ENCODE results near the gene GAB4. TPM values are rescaled to one million over a fixed set of nuclear protein-coding genes. Genes with fewer than 3 reads are reported as not detected.

The GAB4 gene
- total RNA-seq, 1 donor from 2014 or later, result not detected

GRCh38 chr22:16962501-16962900 lies 45.5 kb downstream of the GAB4 start:
- H3K4me3 ChIP-seq, result no peak overlapping the region

DNA sequence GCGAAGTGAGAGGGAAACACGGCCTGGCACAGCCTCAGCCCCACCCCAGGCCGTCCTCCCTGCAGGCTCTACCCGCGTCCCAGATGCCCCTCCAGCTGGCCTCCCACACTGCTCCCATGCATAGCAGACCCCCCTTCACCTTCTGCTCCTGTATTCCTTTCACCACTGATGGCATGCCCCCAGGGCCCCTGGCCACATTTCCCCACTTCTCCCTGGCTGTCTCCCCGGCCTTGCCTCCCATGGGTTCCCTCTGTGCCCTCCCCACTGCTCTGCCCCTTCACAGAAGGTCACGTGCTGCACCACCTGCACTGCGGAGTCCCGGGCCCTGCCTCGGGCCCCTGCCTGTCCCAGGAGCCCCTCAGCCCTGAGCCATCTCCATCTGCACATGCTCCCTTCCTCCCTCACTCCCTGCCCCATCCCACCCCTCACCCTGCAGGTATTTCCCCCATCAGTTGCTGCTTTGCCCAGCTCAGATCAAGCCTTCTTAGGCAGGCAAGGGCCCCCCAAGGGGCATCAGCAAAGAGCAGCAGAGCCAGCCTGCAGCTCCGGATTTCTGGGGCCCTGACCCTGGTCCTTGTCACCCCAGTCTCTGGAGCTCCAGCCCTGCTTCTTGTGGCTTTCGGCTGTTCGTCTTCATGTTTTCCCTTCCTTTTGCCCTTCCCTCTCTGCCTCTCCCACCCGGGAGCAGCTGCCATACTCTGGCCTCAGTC lies 46.4 kb downstream of the GAB4 start:
- DNase-seq, result no peak
- no peak overlapping the region for H3K27ac ChIP-seq (replicated peaks)
- H3K27me3 ChIP-seq (ENCODE audit: low read depth), result peaks cover 34% of the 10 kb centered on the region
- intact Hi-C loops (cut with micrococcal nuclease), result no loop called here
- no peak for TF ChIP-seq CTCF (IDR thresholded peaks at IDR 0.05; ENCODE audit: borderline replicate concordance)
- H3K4me3 ChIP-seq, result no peak overlapping the region
- H3K36me3 ChIP-seq, result no peaks in the 10 kb centered on the region
- H3K4me1 ChIP-seq, result no peaks in the 10 kb centered on the region
- H3K9me3 ChIP-seq (replicated peaks), result no peaks in the 10 kb centered on the region

More at GRCh38 chr22:16962501-16962900, 45.5 kb downstream of the GAB4 start:
- Histone ChIP-seq H3K36me3 (no peaks in the 10 kb centered on the region), H3K27ac (replicated peaks) (no peak overlapping the region), H3K27me3 (ENCODE audit: low read depth) (peaks cover 36% of the 10 kb centered on the region), H3K4me1 (no peaks in the 10 kb centered on the region), H3K9me3 (replicated peaks) (no peaks in the 10 kb centered on the region)
- no peak for DNase-seq
- intact Hi-C loops (cut with micrococcal nuclease), result no loop called here
- TF ChIP-seq CTCF (IDR thresholded peaks at IDR 0.05; ENCODE audit: borderline replicate concordance), result no peak

DNA sequence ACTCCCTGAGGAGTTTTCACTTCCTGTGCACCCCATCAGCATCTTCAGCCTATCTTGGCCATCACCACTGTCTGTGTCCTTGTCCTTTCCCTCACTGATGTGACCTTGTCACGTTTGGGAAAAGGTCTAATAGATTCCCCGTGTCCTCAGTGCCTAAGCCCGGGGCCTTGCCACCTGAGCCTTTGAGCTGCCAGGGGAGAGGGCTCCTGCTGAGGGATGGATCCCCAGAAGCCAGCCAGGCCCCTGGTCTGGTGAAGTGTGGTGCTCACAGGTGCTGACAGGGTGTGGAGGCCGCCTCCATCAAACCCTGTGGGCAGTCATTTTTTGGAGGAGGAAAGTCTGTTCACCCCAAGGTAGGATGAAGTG lies 47.2 kb downstream of the GAB4 start:
- Histone ChIP-seq H3K9me3 (replicated peaks) (no peaks in the 10 kb centered on the region), H3K27ac (replicated peaks) (no peak overlapping the region), H3K36me3 (no peaks in the 10 kb centered on the region), H3K4me1 (no peaks in the 10 kb centered on the region), H3K4me3 (no peak overlapping the region), H3K27me3 (ENCODE audit: low read depth) (peaks cover 34% of the 10 kb centered on the region)
- no peak for DNase-seq
- no peak for TF ChIP-seq CTCF (IDR thresholded peaks at IDR 0.05; ENCODE audit: borderline replicate concordance)
- intact Hi-C loops (cut with micrococcal nuclease), result no loop called here

DNA sequence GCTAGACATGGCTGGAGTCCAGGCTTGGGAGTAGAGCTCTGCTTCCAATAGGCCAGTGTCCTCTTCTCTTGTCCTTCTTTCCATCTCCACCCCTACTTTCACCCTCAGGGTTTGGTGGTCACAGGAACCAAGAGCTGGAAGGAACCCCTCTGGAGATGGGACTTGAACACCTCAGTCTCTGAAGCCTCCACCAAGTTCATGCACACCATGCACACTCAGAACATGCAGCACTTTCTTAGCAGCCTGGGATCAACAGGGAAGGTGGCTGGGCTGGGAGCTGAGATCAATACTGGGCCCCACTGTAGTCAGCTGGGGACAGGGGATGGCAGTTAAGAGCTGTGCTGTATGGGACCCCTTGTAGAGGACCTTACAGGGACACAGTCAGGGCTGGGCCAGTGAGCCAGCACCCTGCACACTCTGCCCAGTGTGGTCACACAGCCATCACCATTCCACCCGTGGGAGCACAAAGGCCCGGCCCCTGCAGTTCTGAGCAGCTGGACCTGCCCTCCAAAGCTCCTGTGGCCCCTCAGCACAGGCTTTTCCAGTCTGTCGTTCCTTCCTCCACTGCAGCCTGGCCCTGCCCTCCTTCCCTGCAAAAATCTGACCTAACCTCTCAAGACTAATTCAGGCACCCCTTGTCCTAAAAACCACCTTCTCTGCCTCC lies 47.7 kb downstream of the GAB4 start:
- H3K36me3 ChIP-seq, result no peaks in the 10 kb centered on the region
- DNase-seq, result no peak
- no peak overlapping the region for H3K4me3 ChIP-seq
- H3K27me3 ChIP-seq (ENCODE audit: low read depth), result peaks cover 30% of the 10 kb centered on the region
- no peak for TF ChIP-seq CTCF (IDR thresholded peaks at IDR 0.05; ENCODE audit: borderline replicate concordance)
- H3K27ac ChIP-seq (replicated peaks), result no peak overlapping the region
- H3K4me1 ChIP-seq, result no peaks in the 10 kb centered on the region
- intact Hi-C loops (cut with micrococcal nuclease), result no loop called here
- no peaks in the 10 kb centered on the region for H3K9me3 ChIP-seq (replicated peaks)

DNA sequence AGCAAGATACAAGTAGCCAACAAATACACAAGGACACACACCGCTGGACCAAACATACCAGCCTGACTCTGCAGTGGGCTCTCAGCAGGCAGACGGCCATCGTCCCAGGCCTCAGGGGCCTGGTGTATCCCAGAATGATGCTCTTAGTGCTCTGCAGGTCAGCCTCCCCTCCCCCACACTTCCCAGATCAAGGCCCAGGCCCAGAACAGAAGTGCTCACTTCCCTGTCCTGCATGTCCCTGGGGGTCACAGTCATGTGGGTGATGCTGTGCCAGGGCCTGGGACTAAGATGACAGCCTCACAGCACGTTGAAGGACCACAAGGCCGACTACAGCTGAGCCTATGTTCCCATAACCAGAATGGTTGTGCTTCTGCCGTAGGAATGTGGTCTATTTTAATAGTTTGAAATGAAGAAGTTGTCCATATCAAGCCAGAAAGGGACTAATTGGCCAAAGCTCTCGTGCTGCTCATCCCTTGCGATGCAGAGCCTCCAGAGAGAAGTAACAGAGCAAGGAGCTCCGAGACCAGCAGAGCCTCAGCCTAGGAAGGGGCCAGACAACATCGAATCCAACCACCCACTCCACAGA lies 48.6 kb downstream of the GAB4 start:
- Histone ChIP-seq H3K4me3 (no peak overlapping the region), H3K4me1 (no peaks in the 10 kb centered on the region), H3K36me3 (no peaks in the 10 kb centered on the region), H3K9me3 (replicated peaks) (no peaks in the 10 kb centered on the region), H3K27ac (replicated peaks) (no peak overlapping the region), H3K27me3 (ENCODE audit: low read depth) (peaks cover 21% of the 10 kb centered on the region)
- no peak for DNase-seq
- intact Hi-C loops (cut with micrococcal nuclease), result no loop called here
- TF ChIP-seq CTCF (IDR thresholded peaks at IDR 0.05; ENCODE audit: borderline replicate concordance), result no peak

Measured in left ventricle myocardium inferior (tissue), 1 donor.